Ovary (tissue), 3 donors: ENCODE data around the gene SLC22A14.

Experiments used
- POLR2A ChIP-seq: fragments of 450-650 bp; IDR thresholded peaks from one replicate; pipeline ENCODE4 v1.6.1; 2017; ENCODE audit warnings: antibody characterized with exemption, mild to moderate bottlenecking, moderate library complexity
- TF ChIP-seq, protein P1 (sequence below), 3 donors: fragments of 450-650 bp in 2 of 3; fragments of 200-600 bp in 1 of 3; IDR thresholded peaks; one replicate each; pipeline versions ENCODE4 v1.5.1 to v1.8.0; 2016 to 2022; ENCODE audit warnings: antibody characterized with exemption in 3 of 3, mild to moderate bottlenecking in 1 of 3
- donor health status: DM: no; HTN: no; CAD: no.

DNA sequence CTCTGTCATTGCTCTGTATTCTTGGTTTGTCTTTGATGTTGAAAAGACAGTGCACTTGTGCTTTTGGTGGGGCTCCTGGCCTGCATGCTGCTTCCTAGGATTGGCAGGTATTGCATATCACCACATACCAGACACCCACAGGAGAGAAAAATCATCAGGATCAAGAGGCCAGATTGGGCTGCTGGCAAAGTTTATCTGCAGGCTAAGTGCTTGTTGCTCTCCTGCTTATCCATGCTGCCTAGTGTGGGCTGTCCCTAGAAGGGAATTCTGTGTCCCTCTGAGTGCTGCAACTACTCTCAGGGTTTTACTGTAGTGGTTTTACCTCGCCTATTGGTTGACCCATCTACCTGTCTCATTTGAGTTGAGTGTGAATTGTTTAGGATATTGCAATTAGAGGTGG, 17.3 kb upstream of the SLC22A14 start:
- TF ChIP-seq, protein P1, sequence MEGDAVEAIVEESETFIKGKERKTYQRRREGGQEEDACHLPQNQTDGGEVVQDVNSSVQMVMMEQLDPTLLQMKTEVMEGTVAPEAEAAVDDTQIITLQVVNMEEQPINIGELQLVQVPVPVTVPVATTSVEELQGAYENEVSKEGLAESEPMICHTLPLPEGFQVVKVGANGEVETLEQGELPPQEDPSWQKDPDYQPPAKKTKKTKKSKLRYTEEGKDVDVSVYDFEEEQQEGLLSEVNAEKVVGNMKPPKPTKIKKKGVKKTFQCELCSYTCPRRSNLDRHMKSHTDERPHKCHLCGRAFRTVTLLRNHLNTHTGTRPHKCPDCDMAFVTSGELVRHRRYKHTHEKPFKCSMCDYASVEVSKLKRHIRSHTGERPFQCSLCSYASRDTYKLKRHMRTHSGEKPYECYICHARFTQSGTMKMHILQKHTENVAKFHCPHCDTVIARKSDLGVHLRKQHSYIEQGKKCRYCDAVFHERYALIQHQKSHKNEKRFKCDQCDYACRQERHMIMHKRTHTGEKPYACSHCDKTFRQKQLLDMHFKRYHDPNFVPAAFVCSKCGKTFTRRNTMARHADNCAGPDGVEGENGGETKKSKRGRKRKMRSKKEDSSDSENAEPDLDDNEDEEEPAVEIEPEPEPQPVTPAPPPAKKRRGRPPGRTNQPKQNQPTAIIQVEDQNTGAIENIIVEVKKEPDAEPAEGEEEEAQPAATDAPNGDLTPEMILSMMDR (IDR thresholded peaks at IDR 0.05): no peak
- no peak for TF ChIP-seq POLR2A
